ENCODE data around the gene GNRHR. TPM values are rescaled to one million over a fixed set of nuclear protein-coding genes. Genes with fewer than 3 reads are reported as not detected.
"Not testable (repeated sequence)": the region's sequence is repeated elsewhere in the genome, so short reads cannot be mapped to it uniquely, and the experiment has no call there.

Gene GNRHR, protein sequence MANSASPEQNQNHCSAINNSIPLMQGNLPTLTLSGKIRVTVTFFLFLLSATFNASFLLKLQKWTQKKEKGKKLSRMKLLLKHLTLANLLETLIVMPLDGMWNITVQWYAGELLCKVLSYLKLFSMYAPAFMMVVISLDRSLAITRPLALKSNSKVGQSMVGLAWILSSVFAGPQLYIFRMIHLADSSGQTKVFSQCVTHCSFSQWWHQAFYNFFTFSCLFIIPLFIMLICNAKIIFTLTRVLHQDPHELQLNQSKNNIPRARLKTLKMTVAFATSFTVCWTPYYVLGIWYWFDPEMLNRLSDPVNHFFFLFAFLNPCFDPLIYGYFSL
- total RNA-seq (2014; rRNA removed; shearing (Covaris generic)) = not detected in 2 replicates

DNA sequence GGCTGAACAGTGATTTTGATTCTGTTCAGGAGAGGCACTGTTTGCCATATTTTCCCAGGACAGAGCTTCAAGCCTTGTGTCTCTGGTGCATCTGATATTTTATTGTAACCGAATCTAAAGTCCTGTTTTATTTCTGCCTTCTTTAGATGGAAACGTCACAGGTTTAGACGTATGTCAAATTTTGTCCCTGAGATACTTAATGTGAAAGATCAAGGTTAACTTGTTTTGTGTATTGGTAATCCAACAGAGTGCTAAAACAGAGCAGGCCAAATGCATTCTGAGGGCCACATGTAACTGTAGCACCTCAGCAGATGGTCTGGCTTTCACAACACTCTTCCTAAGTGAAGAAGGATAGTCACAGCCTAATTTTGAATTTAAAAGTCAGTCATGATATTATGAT is at the start of gene GNRHR:
TSS of gene GNRHR (minus strand) at position 101 of the 400 bp plus-strand sequence. CDS start at position 48, 53 bp downstream.
- no peak for DNase-seq (ENCODE audit: low spot score)

DNA sequence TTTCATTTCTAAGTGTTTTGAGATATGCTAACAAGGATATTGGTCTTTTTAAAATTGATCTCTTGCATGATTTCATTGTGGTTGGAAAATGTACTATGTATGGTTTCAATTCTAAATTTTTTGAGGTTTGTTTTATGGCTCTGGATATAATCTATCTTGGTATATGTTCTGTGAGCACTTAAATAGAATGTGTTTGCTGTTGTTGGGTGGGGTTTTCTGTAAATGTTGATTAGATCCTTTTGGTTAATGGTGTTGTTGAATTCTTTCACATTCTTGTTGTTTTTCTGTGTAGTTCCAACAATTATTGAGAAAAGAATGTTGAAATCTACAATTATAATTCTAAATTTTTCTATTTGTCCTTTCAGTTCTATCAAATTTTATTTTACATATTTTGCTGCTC is 42.6 kb upstream of the GNRHR start:
- DNase-seq (ENCODE audit: low spot score) = no peak

DNA sequence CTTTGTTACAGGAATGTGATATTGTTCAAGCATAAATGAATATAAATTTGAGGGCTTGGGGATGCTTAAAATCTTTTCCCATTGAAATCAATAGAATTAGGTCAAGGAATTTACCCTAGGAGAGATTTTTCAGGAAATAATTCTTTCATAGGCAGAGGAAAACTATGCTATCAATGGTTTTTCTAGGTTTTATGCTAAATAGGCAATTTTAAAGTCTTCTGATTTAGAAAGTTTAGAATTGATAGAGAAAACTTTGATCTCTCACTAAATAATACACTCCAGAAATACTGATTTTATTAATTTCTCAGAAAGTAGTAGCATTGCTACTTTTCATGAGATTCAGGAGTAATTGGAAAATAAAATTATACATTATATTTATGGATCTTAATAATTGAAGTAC is 36.5 kb upstream of the GNRHR start:
- DNase-seq (ENCODE audit: low spot score) = no peak

DNA sequence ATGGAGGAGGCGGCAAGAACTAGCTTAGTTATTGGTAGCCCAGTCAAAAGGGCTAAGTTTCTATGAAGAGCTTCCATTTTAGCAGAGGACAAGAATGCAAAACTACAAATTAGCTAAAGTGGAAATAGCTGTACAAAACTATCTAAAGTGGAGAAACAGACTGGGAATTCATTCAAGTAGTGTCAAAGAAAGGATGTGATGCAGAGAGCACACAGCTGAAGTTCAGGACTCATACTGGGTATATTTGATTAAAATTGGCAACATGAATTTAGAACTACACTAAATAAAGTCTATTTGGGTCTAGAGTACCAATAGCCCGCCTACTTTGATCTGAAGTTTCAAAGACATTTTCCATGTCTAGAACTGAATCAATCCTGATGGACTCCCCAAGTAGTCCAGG is 33.1 kb upstream of the GNRHR start:
- DNase-seq (ENCODE audit: low spot score) = no peak

DNA sequence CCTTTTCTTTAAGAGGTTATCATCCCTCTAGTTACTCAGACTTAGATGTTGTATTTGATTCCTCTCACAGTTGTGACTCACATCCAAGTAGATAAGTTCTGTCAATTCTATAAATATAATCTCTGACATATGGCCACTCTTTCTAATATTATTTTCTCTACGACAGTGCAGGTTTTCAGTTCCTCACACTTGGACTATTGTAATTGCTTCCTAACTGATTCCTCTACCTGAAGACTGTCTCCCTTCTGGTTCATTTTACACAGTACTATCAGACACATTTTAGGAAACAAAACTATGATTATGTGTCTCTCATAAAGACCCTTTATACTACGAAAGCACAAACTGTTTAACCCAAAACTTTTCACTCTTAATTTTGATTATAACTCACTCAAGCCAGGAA is 31.3 kb upstream of the GNRHR start:
- DNase-seq (ENCODE audit: low spot score) = no peak

DNA sequence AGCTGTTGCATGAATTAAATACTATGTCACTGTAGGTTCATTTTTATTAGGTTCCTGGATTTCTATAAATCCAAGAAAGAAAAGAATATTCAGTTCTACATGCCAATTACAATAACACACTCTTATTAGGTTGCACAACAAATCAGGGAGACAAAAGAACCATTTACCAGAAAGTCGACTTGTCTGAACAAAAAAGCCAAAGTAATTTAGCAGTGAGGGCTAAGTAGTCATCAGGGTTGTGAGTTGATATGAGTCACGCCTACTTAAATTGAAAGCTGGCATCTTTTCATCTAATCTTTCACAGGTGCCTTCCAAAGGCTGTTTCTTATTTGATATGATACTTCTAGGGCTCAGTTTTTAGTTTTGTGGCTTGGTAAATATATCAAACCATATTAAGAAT is 25.4 kb upstream of the GNRHR start:
- DNase-seq (ENCODE audit: low spot score) = peak; percentile 16

DNA sequence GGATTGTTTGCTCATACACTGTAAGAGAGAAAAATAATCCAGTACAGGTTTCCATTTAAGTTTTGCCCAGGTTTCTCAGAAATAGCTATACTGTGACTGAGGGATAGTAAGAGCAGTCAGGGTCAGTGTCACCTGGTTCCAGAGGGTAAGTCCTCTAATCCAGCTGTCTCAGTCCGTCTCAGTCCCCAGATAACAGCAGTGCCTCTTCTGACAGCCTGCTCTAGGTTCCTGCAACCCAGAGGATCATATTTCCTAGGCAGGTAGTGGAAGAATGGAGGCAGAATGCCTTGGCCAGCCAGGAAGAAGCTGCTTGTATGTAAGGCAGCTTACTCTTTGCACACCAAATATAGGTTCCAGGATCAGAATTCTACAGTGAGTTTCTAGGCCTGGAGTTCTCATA is 22.6 kb upstream of the GNRHR start:
- no peak for DNase-seq (ENCODE audit: low spot score)

DNA sequence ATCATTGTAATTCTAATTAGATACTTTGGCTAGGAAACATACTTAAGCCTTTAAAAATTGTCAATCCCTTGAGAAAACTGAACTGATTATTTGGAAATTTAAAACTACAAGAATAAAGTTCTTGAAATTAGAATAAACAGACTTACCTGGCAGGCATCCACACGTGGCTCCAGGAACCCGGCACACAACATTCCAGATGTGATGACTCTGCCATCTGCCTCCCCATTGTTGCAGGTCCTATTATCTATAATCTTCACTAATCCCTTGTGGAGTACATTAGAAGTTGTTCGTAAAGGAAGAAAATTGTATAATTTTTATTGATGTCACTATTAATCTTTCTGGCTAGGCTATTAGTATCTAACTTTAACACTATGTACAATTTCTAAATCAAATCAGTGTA is 16.2 kb upstream of the GNRHR start:
- no peak for DNase-seq (ENCODE audit: low spot score)

DNA sequence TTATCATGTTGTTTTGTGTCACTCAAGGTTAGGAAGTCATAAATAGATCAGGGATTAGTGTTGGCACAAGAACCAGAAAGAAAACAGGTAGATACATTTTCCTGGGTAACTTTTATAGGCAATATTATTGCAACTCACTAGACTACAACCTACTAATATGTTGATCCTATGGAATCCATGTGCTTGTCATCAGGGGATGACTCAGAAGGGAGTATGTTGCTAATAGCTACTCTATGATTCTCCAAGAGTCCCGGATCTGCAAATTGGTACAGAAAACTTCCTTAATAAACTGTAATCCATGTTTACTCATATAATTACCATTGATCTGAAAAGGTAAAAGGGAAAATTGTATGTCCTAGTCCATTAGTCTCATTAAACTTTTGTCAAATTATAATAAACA is 11.7 kb upstream of the GNRHR start:
- no peak for DNase-seq (ENCODE audit: low spot score)

DNA sequence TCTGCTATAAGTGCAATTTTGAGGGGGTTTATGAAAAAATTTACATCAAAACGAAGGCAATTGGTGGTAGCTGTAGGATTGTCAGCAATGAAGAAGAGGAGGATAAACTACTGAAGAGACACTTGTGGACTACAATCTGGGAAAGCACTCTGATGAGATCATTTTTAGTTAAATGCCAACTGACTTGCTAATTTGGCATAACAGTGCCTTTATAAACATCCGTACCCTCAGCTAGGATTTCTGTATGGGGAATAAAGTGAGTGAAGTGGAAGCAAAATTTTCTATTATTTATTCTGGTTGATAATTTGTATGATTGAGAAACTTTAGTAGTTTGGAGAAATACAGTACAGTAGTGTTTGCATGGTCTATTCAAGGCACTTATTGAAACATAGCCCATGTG is 11.2 kb upstream of the GNRHR start:
- DNase-seq (ENCODE audit: low spot score) = no peak

DNA sequence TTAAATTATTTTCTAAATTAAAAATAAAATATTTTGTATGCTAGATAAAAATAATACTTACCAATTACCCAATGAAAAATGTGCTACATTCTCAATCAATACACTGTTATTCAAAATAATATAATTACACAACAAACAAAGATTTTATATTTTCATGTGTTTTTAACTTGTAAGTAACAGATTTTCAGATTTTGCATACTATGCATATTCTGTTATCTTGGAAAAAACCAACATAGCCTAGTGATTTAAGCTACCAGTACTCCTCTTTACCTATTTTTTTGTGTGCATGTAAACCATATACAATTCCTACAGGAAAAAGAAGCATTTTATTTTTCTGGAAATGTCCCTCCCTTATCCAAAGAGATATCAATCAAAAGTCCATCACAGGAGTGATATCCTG is 10.0 kb upstream of the GNRHR start:
- no peak for DNase-seq (ENCODE audit: low spot score)

DNA sequence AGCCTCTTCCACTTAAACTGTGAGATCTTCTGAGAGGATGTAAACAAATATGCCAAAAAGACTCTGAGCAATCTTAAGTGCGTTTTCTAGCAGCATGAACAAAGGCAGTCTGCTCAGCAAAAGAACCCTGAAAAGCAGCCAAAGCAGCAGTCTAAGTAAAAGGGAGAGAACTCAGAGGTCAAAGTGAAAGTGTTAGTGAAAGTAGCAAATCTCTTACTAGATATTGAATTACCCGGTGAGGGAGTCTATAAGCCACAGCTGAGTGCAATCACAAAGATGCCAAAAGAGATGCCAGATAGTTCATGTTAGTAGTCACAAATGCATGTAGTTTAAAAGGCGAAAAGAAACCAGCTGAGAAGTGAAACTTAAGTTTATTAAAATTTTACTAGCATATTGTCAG is 7.9 kb upstream of the GNRHR start:
- no peak for DNase-seq (ENCODE audit: low spot score)

DNA sequence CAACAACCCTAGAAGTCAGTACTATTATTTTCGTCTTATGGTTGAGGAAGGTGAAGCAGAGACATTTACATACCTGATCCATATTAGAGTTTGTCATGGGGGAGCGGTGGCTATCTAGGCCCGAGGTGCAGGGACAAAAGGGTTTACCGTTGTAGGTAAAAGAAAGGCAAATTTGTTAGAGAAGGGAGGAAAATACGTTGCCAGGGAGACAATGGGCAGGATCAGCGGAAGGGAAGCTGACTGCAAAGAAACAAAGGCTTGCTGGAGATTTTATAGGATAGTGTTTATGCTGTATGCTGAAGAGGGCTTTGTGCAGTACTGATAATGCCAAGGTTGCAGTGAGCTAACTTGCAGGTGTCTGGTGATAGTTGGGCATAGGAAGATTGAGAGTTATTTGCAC is 2.8 kb upstream of the GNRHR start:
- not testable (repeated sequence) for DNase-seq (ENCODE audit: low spot score)

DNA sequence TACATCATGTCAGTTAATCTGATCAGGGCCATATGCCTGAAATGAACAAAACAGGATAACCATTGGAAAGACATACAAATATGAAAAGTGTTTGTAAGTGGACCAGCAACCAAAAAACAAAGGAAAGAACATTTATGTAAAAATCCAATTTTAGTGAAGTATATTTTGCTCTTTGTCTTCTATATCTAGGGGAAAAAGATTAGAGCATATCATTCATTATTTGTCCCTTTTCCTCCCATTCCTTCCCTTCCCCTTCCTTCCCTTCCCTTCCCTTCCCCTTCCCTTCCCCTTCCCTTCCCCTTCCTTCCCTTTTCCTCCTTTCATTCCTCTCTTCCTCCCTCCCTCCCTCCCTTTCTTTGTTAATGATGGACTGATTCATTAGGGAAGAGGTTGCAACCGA is 1.8 kb upstream of the GNRHR start:
- DNase-seq (ENCODE audit: low spot score) = no peak

DNA sequence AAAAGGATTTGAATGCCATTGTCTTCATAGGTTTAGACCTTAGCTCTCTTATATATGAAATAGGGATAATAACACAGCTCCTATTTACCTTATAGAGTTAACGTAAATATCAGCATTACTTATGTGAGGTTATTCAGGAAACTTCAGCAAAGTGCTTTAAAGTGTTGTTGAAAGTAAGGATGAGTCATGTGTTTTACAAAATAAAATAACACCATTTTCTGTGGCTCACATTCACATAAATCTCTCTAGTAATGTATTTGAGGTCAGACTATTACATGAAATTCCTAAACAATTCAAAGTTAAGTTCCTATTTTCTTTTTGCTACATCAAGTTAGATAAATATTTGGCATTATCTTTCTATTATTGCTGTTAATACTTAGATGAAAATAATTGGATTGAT is 2.9 kb downstream of the GNRHR start:
- DNase-seq (ENCODE audit: low spot score) = peak; percentile 2

DNA sequence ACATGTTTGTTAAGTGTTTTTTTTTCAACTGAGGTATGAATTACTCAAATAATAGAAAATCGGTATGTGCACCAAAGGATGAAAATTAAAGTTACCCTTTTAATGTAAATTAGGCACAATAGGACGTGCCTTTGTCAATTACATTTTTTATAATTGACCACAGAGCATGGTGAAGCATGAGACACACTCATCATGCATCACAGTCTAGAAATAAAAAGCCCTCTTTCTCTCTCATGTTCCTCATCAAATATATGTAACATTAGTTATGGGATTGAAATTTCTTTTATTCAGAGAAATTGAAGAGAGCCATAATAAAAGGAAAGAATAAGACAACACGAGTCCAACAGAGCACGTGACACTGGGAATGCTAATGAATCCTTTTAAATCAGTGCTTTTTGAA is 3.5 kb downstream of the GNRHR start:
- no peak for DNase-seq (ENCODE audit: low spot score)

DNA sequence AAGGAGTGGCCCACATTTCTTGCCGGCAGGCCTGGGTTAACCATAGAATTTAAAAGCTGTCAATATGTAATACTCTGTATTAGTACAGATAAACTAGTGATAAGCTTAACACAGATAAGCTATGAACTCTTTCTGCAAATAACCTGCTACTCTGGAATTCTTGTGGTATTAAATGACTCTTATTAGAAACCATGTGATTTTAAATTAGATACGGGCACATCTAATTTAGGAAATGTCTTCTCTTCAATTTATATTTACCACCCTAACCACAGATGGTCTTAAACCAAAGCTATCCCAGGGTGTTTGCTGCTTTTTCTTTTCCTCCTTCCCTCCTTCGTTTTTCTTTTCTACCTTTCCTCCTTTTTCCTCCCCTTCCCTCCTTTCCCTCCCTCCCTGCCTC is 4.9 kb downstream of the GNRHR start:
- no peak for DNase-seq (ENCODE audit: low spot score)

DNA sequence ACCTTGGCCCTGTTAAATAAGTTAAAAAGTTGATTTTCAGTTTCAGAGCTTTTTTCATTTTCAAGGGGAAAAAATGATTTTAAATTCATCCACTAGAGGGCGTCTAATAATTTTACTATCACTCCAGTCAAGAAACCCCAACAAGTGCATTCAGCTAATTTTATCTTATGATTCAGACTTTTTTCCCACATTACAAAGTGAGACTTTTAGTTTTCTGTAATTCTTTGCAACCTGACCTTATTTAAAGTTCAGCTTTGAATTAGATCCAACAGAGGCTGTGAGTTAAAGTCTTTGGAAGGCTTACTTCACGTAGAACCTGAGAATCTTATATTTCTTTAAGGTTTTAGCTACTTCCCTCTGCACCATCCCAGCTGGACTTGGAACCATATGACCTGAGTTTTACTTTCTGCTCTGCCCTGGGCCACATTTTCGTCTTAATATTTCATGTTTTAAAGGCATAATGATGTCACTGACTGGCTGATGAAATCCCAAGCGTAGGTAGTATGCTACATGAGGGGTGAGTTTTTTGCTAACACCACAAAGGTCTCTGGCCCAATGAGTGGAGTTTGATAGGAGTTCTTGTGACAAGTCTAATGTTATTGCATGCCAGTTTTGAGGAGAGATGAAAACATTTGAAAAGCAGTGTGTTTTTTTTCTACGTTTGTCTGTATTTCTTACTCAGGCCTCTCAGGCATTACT is 7.2 kb downstream of the GNRHR start:
- DNase-seq (ENCODE audit: low spot score) = peak; percentile 30

DNA sequence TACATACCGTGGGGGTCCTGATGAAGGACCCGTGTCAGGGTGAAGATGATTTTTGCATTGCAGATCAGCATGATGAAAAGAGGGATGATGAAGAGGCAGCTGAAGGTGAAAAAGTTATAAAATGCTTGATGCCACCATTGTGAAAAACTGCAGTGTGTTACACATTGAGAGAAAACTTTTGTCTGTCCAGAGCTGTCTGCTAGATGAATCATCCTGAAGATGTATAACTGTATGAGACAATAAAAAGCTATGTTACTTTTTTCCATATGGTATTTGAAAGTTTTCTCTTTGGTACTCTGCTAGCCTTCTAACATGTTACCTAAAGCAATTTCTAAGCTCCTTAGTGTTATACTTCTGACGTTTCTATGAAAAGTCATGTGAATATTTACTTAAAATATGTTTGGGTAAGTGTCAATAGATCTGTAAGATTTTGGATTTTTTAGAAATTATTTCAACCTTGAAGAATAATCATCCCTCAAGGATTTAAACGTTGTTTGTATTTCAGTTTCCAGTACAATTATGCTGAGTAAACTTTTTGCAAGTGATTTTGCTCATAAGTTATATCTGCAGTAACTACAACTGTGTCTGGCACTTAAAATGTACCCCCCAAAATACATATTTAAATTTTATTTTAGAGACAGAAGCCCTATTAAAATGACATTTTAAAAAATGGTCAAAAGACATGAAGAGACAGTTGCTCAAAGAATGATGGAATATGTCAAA is 9.5 kb downstream of the GNRHR start:
- no peak for DNase-seq (ENCODE audit: low spot score)

DNA sequence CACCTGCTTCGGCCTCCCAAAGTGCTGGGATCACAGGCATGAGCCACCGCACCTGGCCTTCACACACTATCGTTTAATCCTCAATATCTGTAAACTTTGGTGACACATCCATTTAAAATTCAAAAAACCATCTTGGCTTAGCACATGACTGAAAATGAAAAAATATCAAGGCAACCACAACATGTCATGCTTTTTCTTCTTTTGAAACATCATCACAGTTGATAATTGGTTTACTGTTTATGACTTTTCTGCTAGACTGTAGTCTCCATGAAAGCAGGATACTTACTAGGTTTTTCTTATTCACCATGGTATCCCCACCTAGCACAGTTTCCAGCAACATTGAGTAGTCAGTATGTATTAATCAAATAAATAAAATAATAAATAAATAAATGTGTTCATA is 11.0 kb downstream of the GNRHR start:
- no peak for DNase-seq (ENCODE audit: low spot score)

DNA sequence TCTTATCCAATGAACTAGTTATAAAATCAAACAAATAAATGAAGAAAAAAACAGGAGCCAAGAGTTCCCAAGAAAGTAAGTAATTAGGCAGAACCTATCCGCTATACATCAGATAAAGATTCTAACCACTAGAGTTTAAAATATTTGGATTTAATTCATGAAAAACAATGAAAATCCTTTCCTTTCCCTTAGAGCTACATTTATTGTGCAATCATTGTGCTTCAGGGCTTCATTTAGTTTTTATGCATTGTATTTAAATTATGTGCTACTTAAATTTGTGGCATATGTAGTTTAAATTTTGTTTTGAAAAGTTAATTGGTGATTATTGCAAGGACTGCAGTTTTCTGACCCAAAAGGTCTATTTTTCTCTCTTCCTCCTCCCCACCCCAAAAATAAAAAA is 17.9 kb downstream of the GNRHR start:
- DNase-seq (ENCODE audit: low spot score) = no peak

DNA sequence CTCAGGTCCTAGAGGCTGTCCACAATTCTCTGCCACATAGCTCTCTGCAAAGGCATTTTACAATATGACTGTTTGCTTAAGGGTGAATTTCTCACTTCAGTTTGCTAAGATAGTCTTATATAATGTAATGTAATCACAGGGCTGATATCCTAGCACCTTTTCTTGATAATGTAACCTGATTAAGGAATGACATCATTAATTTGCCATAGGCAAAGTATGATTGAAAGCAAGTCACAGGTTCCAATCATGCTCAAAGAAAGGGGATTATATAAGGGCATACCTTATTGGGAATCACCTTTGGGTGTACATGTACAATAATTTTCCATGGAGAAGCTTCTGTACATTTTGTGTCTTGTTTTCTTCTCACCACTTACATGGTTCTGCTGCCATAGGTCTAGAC is 18.9 kb downstream of the GNRHR start:
- no peak for DNase-seq (ENCODE audit: low spot score)

DNA sequence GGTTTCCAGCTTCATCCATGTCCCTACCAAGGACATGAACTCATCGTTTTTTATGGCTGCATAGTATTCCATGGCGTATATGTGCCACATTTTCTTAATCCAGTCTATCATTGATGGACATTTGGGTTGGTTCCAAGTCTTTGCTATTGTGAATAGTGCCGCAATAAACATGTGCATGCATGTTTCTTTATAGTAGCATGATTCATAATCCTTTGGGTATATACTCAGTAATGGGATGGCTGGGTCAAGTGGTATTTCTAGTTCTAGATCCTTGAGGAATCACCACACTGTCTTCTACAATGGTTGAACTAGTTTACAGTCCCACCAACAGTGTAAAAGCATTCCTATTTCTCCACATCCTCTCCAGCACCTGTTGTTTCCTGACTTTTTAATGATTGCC is 23.7 kb downstream of the GNRHR start:
- not testable (repeated sequence) for DNase-seq (ENCODE audit: low spot score)

All from A172 (cell line).